GM12878 (cell line): ENCODE measurements around the gene ZNF200. TPM values are rescaled to one million over a fixed set of nuclear protein-coding genes. Genes with fewer than 3 reads are reported as not detected.

Experiments
- BCL11A ChIP-seq: IDR thresholded peaks from 2 replicates; pipeline ENCODE4 v1.6.1; 2011; ENCODE audit warnings: low read depth, low read length
- BHLHE40 ChIP-seq, 2 experiments: fragments of 450-650 bp in 1 of 2; IDR thresholded peaks; 2 replicates each; pipeline ENCODE4 v1.6.1; 2011 to 2017; ENCODE audit warnings: low read depth in 2 of 2, borderline replicate concordance in 1 of 2, improper control_type of control experiment in 1 of 2, low read length in 1 of 2, mild to moderate bottlenecking in 1 of 2
- CTCF ChIP-seq, 3 experiments: IDR thresholded peaks in 2 of 3; conservative IDR thresholded peaks in 1 of 3; 2 replicates each; pipeline ENCODE4 v1.5.1; 2011; ENCODE audit warnings: low read depth in 3 of 3, low read length in 3 of 3, mild to moderate bottlenecking in 3 of 3, control low read depth in 2 of 3, moderate library complexity in 2 of 3, inconsistent platforms in 1 of 3, mixed read lengths in 1 of 3; ENCODE audit not compliant: control insufficient read depth in 2 of 3, insufficient read depth in 1 of 3; ENCODE audit errors: extremely low read depth in 1 of 3
- CUX1 ChIP-seq: IDR thresholded peaks from 2 replicates; pipeline ENCODE4 v1.6.1; 2012; ENCODE audit warnings: improper control_type of control experiment, low read depth, low read length; ENCODE audit not compliant: insufficient replicate concordance
- EGR1 ChIP-seq, 2 experiments: IDR thresholded peaks; 1 replicate in 1 of 2; 2 replicates in 1 of 2; pipeline ENCODE4 v1.6.1; 2011 to 2012; ENCODE audit warnings: low read depth in 2 of 2, low read length in 2 of 2, borderline replicate concordance in 1 of 2, mild to moderate bottlenecking in 1 of 2, moderate library complexity in 1 of 2
- FOS ChIP-seq: IDR thresholded peaks from 3 replicates; pipeline ENCODE4 v1.6.1; 2011; ENCODE audit warnings: borderline replicate concordance; ENCODE audit not compliant: insufficient read length; ENCODE audit errors: extremely low read depth
- PML ChIP-seq: IDR thresholded peaks from 2 replicates; pipeline ENCODE4 v1.6.1; 2012; ENCODE audit warnings: low read length, inconsistent platforms
- TCF12 ChIP-seq: IDR thresholded peaks from 2 replicates; pipeline ENCODE4 v1.6.1; 2011; ENCODE audit warnings: low read depth, mild to moderate bottlenecking, low read length
- polyA plus RNA-seq, 11 experiments: library from polyadenylated mRNA; depleted of rRNA in 4 of 11; unstranded in 6 of 11; stranded (reverse) in 5 of 11; fragments of >200 nt; fragmentation: Nextera tagmentation in 4 of 11; fragmentation: Illumina TruSeq in 1 of 11; extraction: Ambion mirVana in 4 of 11; extraction: Trizol in 1 of 11; gene quantifications; 1 replicate in 1 of 11; 2 replicates in 10 of 11; pipeline versions ENCODE4 v1.2.1 to v1.2.3, GENCODE V29; 2011 to 2016; ENCODE audit warnings: inconsistent platforms in 2 of 11, missing spikeins in 2 of 11, low read depth in 1 of 11
- total RNA-seq, 4 experiments: library from RNA; depleted of rRNA in 3 of 4; stranded (reverse); fragments of >200 nt in 3 of 4; fragmentation: Illumina TruSeq in 1 of 4; extraction: Trizol in 1 of 4; gene quantifications; 2 replicates each; pipeline versions ENCODE4 v1.2.1 to v1.2.3, GENCODE V29; 2013 to 2021

Gene ZNF200
- total and polyA plus RNA-seq, 10 of the 15 experiments (the other 5 are each of a cell fraction or from before 2014, with no cell fraction given) = 4.0 to 13.9 (median 9.6) TPM

GRCh38 chr16:3202903-3203539, 31.9 kb downstream of the ZNF200 start (continued):
- TF ChIP-seq BHLHE40 (IDR thresholded peaks at IDR 0.05; ENCODE audit: borderline replicate concordance in 1 of 2, low read depth in 2 of 2, low read length in 1 of 2) (no peak), CTCF (IDR thresholded peaks at IDR 0.05 in 2 of 3, conservative IDR thresholded peaks at IDR 0.05 in 1 of 3; ENCODE audit: control insufficient read depth in 2 of 3, extremely low read depth in 1 of 3, insufficient read depth in 1 of 3, low read depth in 3 of 3, low read length in 3 of 3) (no peak), EGR1 (IDR thresholded peaks at IDR 0.05; ENCODE audit: borderline replicate concordance in 1 of 2, low read depth in 2 of 2, low read length in 2 of 2) (no peak), FOS (no peak), CUX1 (no peak), BCL11A (no peak), TCF12 (no peak), PML (no peak)
